ENCODE measurements around the gene STAG3. TPM values are rescaled to one million over a fixed set of nuclear protein-coding genes. Genes with fewer than 3 reads are reported as not detected.
"Not testable (repeated sequence)": the region's sequence is repeated elsewhere in the genome, so short reads cannot be mapped to it uniquely, and the experiment has no call there.

Gene STAG3
- total RNA-seq, 1 donor from 2014 or later = 0.57 TPM

GRCh38 chr7:100195222-100195621 lies 17.5 kb downstream of the STAG3 start:
- TF ChIP-seq CTCF (IDR thresholded peaks at IDR 0.05) = no peak
- Mint-ChIP-seq H3K9me3 (ENCODE audit: low read depth) (no peaks in the 10 kb centered on the region), H3K4me1 (ENCODE audit: low read depth) (peaks cover 19% of the 10 kb centered on the region), H3K27ac (ENCODE audit: unreplicated experiment) (no peak overlapping the region), H3K36me3 (ENCODE audit: low read depth) (no peaks in the 10 kb centered on the region), H3K4me3 (ENCODE audit: unreplicated experiment) (no peak overlapping the region), H3K27me3 (ENCODE audit: low read depth) (peaks cover 16% of the 10 kb centered on the region)
- no peak for DNase-seq (ENCODE audit: low spot score)

- Mint-ChIP-seq H3K27me3 (ENCODE audit: low read depth) (peaks cover 21% of the 10 kb centered on the region), H3K4me1 (ENCODE audit: low read depth) (peaks cover 13% of the 10 kb centered on the region)
- not testable (repeated sequence) for DNase-seq (ENCODE audit: low spot score); H3K36me3 Mint-ChIP-seq (ENCODE audit: low read depth); H3K27ac Mint-ChIP-seq (ENCODE audit: unreplicated experiment); H3K9me3 Mint-ChIP-seq (ENCODE audit: low read depth); H3K4me3 Mint-ChIP-seq (ENCODE audit: unreplicated experiment)
Observed at GRCh38 chr7:100195901-100196322, 18.2 kb downstream of the STAG3 start.

GRCh38 chr7:100198266-100198665 lies 20.5 kb downstream of the STAG3 start:
- H3K9me3 Mint-ChIP-seq (ENCODE audit: low read depth) = no peaks in the 10 kb centered on the region
- H3K27ac Mint-ChIP-seq (ENCODE audit: unreplicated experiment) = no peak overlapping the region
- H3K4me3 Mint-ChIP-seq (ENCODE audit: unreplicated experiment) = no peak overlapping the region
- H3K4me1 Mint-ChIP-seq (ENCODE audit: low read depth) = no peaks in the 10 kb centered on the region
- peaks cover 36% of the 10 kb centered on the region for H3K27me3 Mint-ChIP-seq (ENCODE audit: low read depth)
- no peak for DNase-seq (ENCODE audit: low spot score)
- no peaks in the 10 kb centered on the region for H3K36me3 Mint-ChIP-seq (ENCODE audit: low read depth)
- no peak for TF ChIP-seq CTCF (IDR thresholded peaks at IDR 0.05)

GRCh38 chr7:100200693-100201092 lies 23.0 kb downstream of the STAG3 start:
- H3K27ac Mint-ChIP-seq (ENCODE audit: unreplicated experiment) = no peak overlapping the region
- no peak overlapping the region for H3K4me3 Mint-ChIP-seq (ENCODE audit: unreplicated experiment)
- no peak for DNase-seq (ENCODE audit: low spot score)
- no peaks in the 10 kb centered on the region for H3K36me3 Mint-ChIP-seq (ENCODE audit: low read depth)
- TF ChIP-seq CTCF (IDR thresholded peaks at IDR 0.05) = no peak
- H3K9me3 Mint-ChIP-seq (ENCODE audit: low read depth) = no peaks in the 10 kb centered on the region
- peaks cover 42% of the 10 kb centered on the region for H3K27me3 Mint-ChIP-seq (ENCODE audit: low read depth)
- H3K4me1 Mint-ChIP-seq (ENCODE audit: low read depth) = no peaks in the 10 kb centered on the region

GRCh38 chr7:100204454-100204853 lies 26.7 kb downstream of the STAG3 start:
- no peak overlapping the region for H3K27ac Mint-ChIP-seq (ENCODE audit: unreplicated experiment)
- no peak for DNase-seq (ENCODE audit: low spot score)
- peaks cover 39% of the 10 kb centered on the region for H3K27me3 Mint-ChIP-seq (ENCODE audit: low read depth)
- no peaks in the 10 kb centered on the region for H3K4me1 Mint-ChIP-seq (ENCODE audit: low read depth)
- H3K4me3 Mint-ChIP-seq (ENCODE audit: unreplicated experiment) = no peak overlapping the region
- no peaks in the 10 kb centered on the region for H3K9me3 Mint-ChIP-seq (ENCODE audit: low read depth)
- no peak for TF ChIP-seq CTCF (IDR thresholded peaks at IDR 0.05)
- no peaks in the 10 kb centered on the region for H3K36me3 Mint-ChIP-seq (ENCODE audit: low read depth)

- no peaks in the 10 kb centered on the region for H3K9me3 Mint-ChIP-seq (ENCODE audit: low read depth)
- no peak overlapping the region for H3K27ac Mint-ChIP-seq (ENCODE audit: unreplicated experiment)
- peaks cover 24% of the 10 kb centered on the region for H3K27me3 Mint-ChIP-seq (ENCODE audit: low read depth)
- no peaks in the 10 kb centered on the region for H3K4me1 Mint-ChIP-seq (ENCODE audit: low read depth)
- TF ChIP-seq CTCF (IDR thresholded peaks at IDR 0.05) = no peak
- H3K4me3 Mint-ChIP-seq (ENCODE audit: unreplicated experiment) = no peak overlapping the region
- DNase-seq (ENCODE audit: low spot score) = no peak
- H3K36me3 Mint-ChIP-seq (ENCODE audit: low read depth) = no peaks in the 10 kb centered on the region
Observed at GRCh38 chr7:100208911-100209408, 31.2 kb downstream of the STAG3 start.
